Osteoblast (primary cell): ENCODE results near the gene PLEKHG3. TPM values are rescaled to one million over a fixed set of nuclear protein-coding genes. Genes with fewer than 3 reads are reported as not detected.

Experiments used
- DNase-seq: peaks from one replicate; pipeline ENCODE4 v3.0.0; 2011; ENCODE audit warnings: low spot score, mixed read lengths; ENCODE audit not compliant: insufficient read length; ENCODE audit errors: missing footprints
- H2AFZ ChIP-seq: 2 replicates; pipeline ENCODE4 v1.6.0; 2011; ENCODE audit warnings: mild to moderate bottlenecking, low read length
- H3K27ac ChIP-seq: 2 replicates; pipeline ENCODE4 v1.5.1; 2011; ENCODE audit warnings: mild to moderate bottlenecking, low read depth, low read length, moderate library complexity
- H3K27me3 ChIP-seq: 2 replicates; pipeline ENCODE4 v1.6.0; 2012; ENCODE audit warnings: mild to moderate bottlenecking, control low read depth, inconsistent platforms, low read length, moderate library complexity; ENCODE audit not compliant: insufficient read depth
- H3K36me3 ChIP-seq: 2 replicates; pipeline ENCODE4 v1.5.1; 2011; ENCODE audit warnings: mild to moderate bottlenecking, low read length, control low read depth, moderate library complexity; ENCODE audit not compliant: insufficient read depth
- H3K4me1 ChIP-seq: 2 replicates; pipeline ENCODE4 v1.5.1; 2011; ENCODE audit warnings: mild to moderate bottlenecking, low read length, control low read depth, moderate library complexity; ENCODE audit not compliant: insufficient read depth
- H3K4me2 ChIP-seq: 2 replicates; pipeline ENCODE4 v1.6.0; 2011; ENCODE audit warnings: mild to moderate bottlenecking, low read length; ENCODE audit not compliant: insufficient read depth
- H3K4me3 ChIP-seq: fragments of 200-600 bp; sonication (generic); 3 replicates; pipeline ENCODE4 v1.5.1; 2012; ENCODE audit warnings: mild to moderate bottlenecking, low read length, inconsistent platforms; ENCODE audit not compliant: insufficient read depth
- H3K79me2 ChIP-seq: 2 replicates; pipeline ENCODE4 v1.6.0; 2012; ENCODE audit warnings: mild to moderate bottlenecking, low read length, control low read depth, inconsistent platforms; ENCODE audit not compliant: insufficient read depth
- H3K9me3 ChIP-seq: 2 replicates; pipeline ENCODE4 v1.5.1; 2011; ENCODE audit warnings: low read depth, low read length, control low read depth
- H4K20me1 ChIP-seq: 2 replicates; pipeline ENCODE4 v1.6.0; 2012; ENCODE audit warnings: mild to moderate bottlenecking, low read length, control low read depth; ENCODE audit not compliant: insufficient read depth
- total RNA-seq: library from RNA; depleted of rRNA; stranded (reverse); fragments of >200 nt; gene quantifications from 2 replicates; pipeline ENCODE4 v1.2.3, GENCODE V29; 2012
- TF ChIP-seq, protein P1 (sequence below): IDR thresholded peaks from 2 replicates; pipeline ENCODE4 v1.5.1; 2011; ENCODE audit warnings: mild to moderate bottlenecking, low read depth, low read length, moderate library complexity; ENCODE audit errors: extremely low read depth

The PLEKHG3 gene
- total RNA-seq, 1 donor = 5.4 TPM

- Histone ChIP-seq H3K27ac (no peak overlapping the region), H3K4me3 (peak overlapping the region; percentile 83), H3K4me1 (peaks cover 22% of the 10 kb centered on the region), H3K79me2 (peaks cover 16% of the 10 kb centered on the region), H3K4me2 (peak overlapping the region; percentile 88), H3K36me3 (no peaks in the 10 kb centered on the region), H2AFZ (peak overlapping the region; percentile 65), H4K20me1 (no peaks in the 10 kb centered on the region), H3K27me3 (peaks cover 22% of the 10 kb centered on the region), H3K9me3 (no peaks in the 10 kb centered on the region)
- TF ChIP-seq, protein P1, sequence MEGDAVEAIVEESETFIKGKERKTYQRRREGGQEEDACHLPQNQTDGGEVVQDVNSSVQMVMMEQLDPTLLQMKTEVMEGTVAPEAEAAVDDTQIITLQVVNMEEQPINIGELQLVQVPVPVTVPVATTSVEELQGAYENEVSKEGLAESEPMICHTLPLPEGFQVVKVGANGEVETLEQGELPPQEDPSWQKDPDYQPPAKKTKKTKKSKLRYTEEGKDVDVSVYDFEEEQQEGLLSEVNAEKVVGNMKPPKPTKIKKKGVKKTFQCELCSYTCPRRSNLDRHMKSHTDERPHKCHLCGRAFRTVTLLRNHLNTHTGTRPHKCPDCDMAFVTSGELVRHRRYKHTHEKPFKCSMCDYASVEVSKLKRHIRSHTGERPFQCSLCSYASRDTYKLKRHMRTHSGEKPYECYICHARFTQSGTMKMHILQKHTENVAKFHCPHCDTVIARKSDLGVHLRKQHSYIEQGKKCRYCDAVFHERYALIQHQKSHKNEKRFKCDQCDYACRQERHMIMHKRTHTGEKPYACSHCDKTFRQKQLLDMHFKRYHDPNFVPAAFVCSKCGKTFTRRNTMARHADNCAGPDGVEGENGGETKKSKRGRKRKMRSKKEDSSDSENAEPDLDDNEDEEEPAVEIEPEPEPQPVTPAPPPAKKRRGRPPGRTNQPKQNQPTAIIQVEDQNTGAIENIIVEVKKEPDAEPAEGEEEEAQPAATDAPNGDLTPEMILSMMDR = no peak
- DNase-seq = peak; percentile 81
Observed at GRCh38 chr14:64704743-64705380, 638 bp downstream of the PLEKHG3 start.

GRCh38 chr14:64705381-64706118, 1.3 kb downstream of the PLEKHG3 start:
- TF ChIP-seq, protein P1 = no peak
- peaks cover 17% of the 10 kb centered on the region for H3K79me2 ChIP-seq
- H2AFZ ChIP-seq = peak overlapping the region; percentile 65
- H3K27ac ChIP-seq = no peak overlapping the region
- no peaks in the 10 kb centered on the region for H3K9me3 ChIP-seq
- no peak for DNase-seq
- peaks cover 22% of the 10 kb centered on the region for H3K27me3 ChIP-seq
- no peaks in the 10 kb centered on the region for H4K20me1 ChIP-seq
- peak overlapping the region; percentile 88 for H3K4me2 ChIP-seq
- no peaks in the 10 kb centered on the region for H3K36me3 ChIP-seq
- H3K4me1 ChIP-seq = peaks cover 22% of the 10 kb centered on the region
- H3K4me3 ChIP-seq = peak overlapping the region; percentile 83

- TF ChIP-seq, protein P1 = no peak
- Histone ChIP-seq H3K36me3 (no peaks in the 10 kb centered on the region), H3K4me2 (no peak overlapping the region), H3K9me3 (no peaks in the 10 kb centered on the region), H3K79me2 (peaks cover 17% of the 10 kb centered on the region), H3K27ac (no peak overlapping the region), H2AFZ (no peak overlapping the region), H4K20me1 (no peaks in the 10 kb centered on the region), H3K4me3 (no peak overlapping the region), H3K27me3 (peaks cover 18% of the 10 kb centered on the region), H3K4me1 (peaks cover 22% of the 10 kb centered on the region)
- DNase-seq = no peak
Observed at GRCh38 chr14:64706119-64706592, 1.9 kb downstream of the PLEKHG3 start.

- peaks cover 13% of the 10 kb centered on the region for H3K27me3 ChIP-seq
- H3K4me1 ChIP-seq = peaks cover 22% of the 10 kb centered on the region
- H3K27ac ChIP-seq = no peak overlapping the region
- no peak for DNase-seq
- H3K9me3 ChIP-seq = no peaks in the 10 kb centered on the region
- H4K20me1 ChIP-seq = no peaks in the 10 kb centered on the region
- no peak overlapping the region for H2AFZ ChIP-seq
- H3K4me3 ChIP-seq = no peak overlapping the region
- H3K36me3 ChIP-seq = no peaks in the 10 kb centered on the region
- H3K79me2 ChIP-seq = peaks cover 17% of the 10 kb centered on the region
- TF ChIP-seq, protein P1 = no peak
- no peak overlapping the region for H3K4me2 ChIP-seq
Observed at GRCh38 chr14:64706593-64707193, 2.5 kb downstream of the PLEKHG3 start.
